K562 (cell line): ENCODE results near the gene DENND1A. TPM values are rescaled to one million over a fixed set of nuclear protein-coding genes. Genes with fewer than 3 reads are reported as not detected.
A peak's percentile ranks its signal among the peaks of the same experiment; 100 is the strongest.

Source experiments
- ATAC-seq: fragments of 200-7000 bp; cut with Tn5 transposase; 3 replicates; pipeline ENCODE4 v1.9.1; 2020; ENCODE audit warnings: moderate library complexity
- BruUV-seq: library from RNA; stranded (reverse); fragments of 400-500 nt; replicated peaks from 2 replicates; lab custom pipeline; 2021; lab: Mats Ljungman, UMichigan
- CTCF ChIA-PET: fragments of 300-600 bp; formaldehyde crosslinking; extraction: SDS; loops from one replicate; lab custom pipeline; 2021; ENCODE audit warnings: low intra/inter-chr PET ratio; lab: Yijun Ruan, JAX
- POLR2A ChIA-PET: fragments of 300-600, 350-650 bp; sonication (Branson Sonifier 250); formaldehyde crosslinking; extraction: SDS; loops from one replicate; lab custom pipeline; 2021; ENCODE audit warnings: antibody characterized with exemption, inconsistent platforms; lab: Yijun Ruan, JAX
- DNase-seq, 4 experiments: peaks; one replicate each; pipeline versions ENCODE4 v3.0.0 to v3.0.0-alpha.2; 2011 to 2018; ENCODE audit warnings: low spot score in 3 of 4, mixed read lengths in 3 of 4; ENCODE audit errors: extremely low read depth in 1 of 4
- FAIRE-seq: peaks from 2 replicates; lab custom pipeline; 2011; peaks lifted over from hg19 to GRCh38; lab: Jason Lieb, UNC
- H2AFZ ChIP-seq: 2 replicates; pipeline ENCODE4 v1.6.0; 2011; ENCODE audit warnings: low read depth, low read length, control low read depth, inconsistent platforms
- H3K27ac ChIP-seq: fragments of 200-600 bp; 3 replicates; pipeline ENCODE4 v1.8.0; 2011; ENCODE audit warnings: low read depth, mild to moderate bottlenecking, control low read depth, inconsistent platforms, low read length, moderate library complexity, mixed read lengths; ENCODE audit errors: extremely low read depth
- H3K27me3 ChIP-seq, 2 experiments: fragments of 300-600 bp in 1 of 2; 2 replicates in 1 of 2; 3 replicates in 1 of 2; pipeline versions ENCODE4 v1.6.0 to v1.8.0; 2011; ENCODE audit warnings: inconsistent platforms in 2 of 2, low read length in 2 of 2, mild to moderate bottlenecking in 1 of 2, mixed read lengths in 1 of 2, moderate library complexity in 1 of 2; ENCODE audit not compliant: control insufficient read depth in 2 of 2, insufficient read depth in 2 of 2
- H3K36me3 ChIP-seq: fragments of 300-600 bp; 3 replicates; pipeline ENCODE4 v1.8.0; 2011; ENCODE audit warnings: mild to moderate bottlenecking, low read length, inconsistent platforms; ENCODE audit not compliant: control insufficient read depth, insufficient read depth
- H3K4me1 ChIP-seq, 2 experiments: fragments of 200-600 bp in 1 of 2; replicated peaks in 1 of 2; 2 replicates in 1 of 2; 3 replicates in 1 of 2; pipeline versions ENCODE4 v1.5.1 to v1.8.0; 2011; ENCODE audit warnings: inconsistent platforms in 2 of 2, low read length in 2 of 2, mild to moderate bottlenecking in 1 of 2, mixed read lengths in 1 of 2, moderate library complexity in 1 of 2; ENCODE audit not compliant: control insufficient read depth in 2 of 2, insufficient read depth in 2 of 2
- H3K4me2 ChIP-seq: 2 replicates; pipeline ENCODE4 v1.6.1; 2011; ENCODE audit warnings: low read length, control low read depth, inconsistent platforms, mixed read lengths; ENCODE audit not compliant: insufficient read depth
- H3K4me3 ChIP-seq: fragments of 200-600 bp; sonication (generic), shearing (Covaris generic); 2 replicates; pipeline ENCODE4 v1.5.1; 2016; ENCODE audit warnings: control low read depth, inconsistent platforms
- H3K79me2 ChIP-seq: fragments of 200-600 bp; 3 replicates; pipeline ENCODE4 v1.8.0; 2011; ENCODE audit warnings: low read length, inconsistent platforms; ENCODE audit not compliant: control insufficient read depth, insufficient read depth
- H3K9ac ChIP-seq, 2 experiments: 2 replicates each; pipeline versions ENCODE4 v1.6.0 to v1.6.1; 2011; ENCODE audit warnings: low read depth in 2 of 2, low read length in 2 of 2, control low read depth in 1 of 2, inconsistent platforms in 1 of 2, mild to moderate bottlenecking in 1 of 2, mixed read lengths in 1 of 2; ENCODE audit not compliant: insufficient read depth in 1 of 2
- H3K9me1 ChIP-seq: one replicate; pipeline ENCODE4 v1.6.0; 2011; ENCODE audit warnings: inconsistent platforms, mild to moderate bottlenecking, low read length, moderate library complexity; ENCODE audit not compliant: control insufficient read depth, insufficient read depth
- H3K9me3 ChIP-seq: replicated peaks from 2 replicates; pipeline ENCODE4 v1.5.1; 2011; ENCODE audit warnings: low read depth, low read length, inconsistent platforms; ENCODE audit not compliant: control insufficient read depth, insufficient read depth
- H4K20me1 ChIP-seq: replicated peaks from 2 replicates; pipeline ENCODE4 v1.6.1; 2011; ENCODE audit warnings: low read length, inconsistent platforms, mixed read lengths; ENCODE audit not compliant: control insufficient read depth, insufficient read depth
- CBX5 ChIP-seq: IDR thresholded peaks from 2 replicates; pipeline ENCODE4 v1.6.1; 2014; ENCODE audit warnings: low read depth, borderline replicate concordance
- DLX4 ChIP-seq: fragments of 250-450 bp; sonication (Bioruptor Pico); IDR thresholded peaks from 2 replicates; pipeline ENCODE4 v1.6.1; 2021; ENCODE audit warnings: mild to moderate bottlenecking
- ESRRA ChIP-seq: fragments of 450-650 bp; IDR thresholded peaks from 2 replicates; pipeline ENCODE4 v1.6.1; 2014; ENCODE audit warnings: low read depth, mild to moderate bottlenecking, moderate library complexity, borderline replicate concordance
- FOXJ2 ChIP-seq: fragments of 200-800 bp; sonication (Bioruptor generic); IDR thresholded peaks from 2 replicates; pipeline ENCODE4 v1.6.1; 2016; ENCODE audit warnings: missing genetic modification characterization, missing compliant biosample characterization
- HNRNPH1 ChIP-seq: fragments of 200-400 bp; formaldehyde crosslinking; optimal IDR thresholded peaks from 2 replicates; pipeline ENCODE3; 2017; ENCODE audit warnings: low read depth, mild to moderate bottlenecking, low read length, moderate library complexity
- PCBP1 ChIP-seq: fragments of 200-400 bp; formaldehyde crosslinking; IDR thresholded peaks from 2 replicates; pipeline ENCODE4 v1.6.1; 2018; ENCODE audit warnings: mild to moderate bottlenecking, low read depth, low read length; ENCODE audit not compliant: poor library complexity, severe bottlenecking
- POLR2G ChIP-seq: fragments of 200-400 bp; formaldehyde crosslinking; IDR thresholded peaks from 2 replicates; pipeline ENCODE4 v1.6.1; 2017; ENCODE audit warnings: low read depth, mild to moderate bottlenecking, antibody characterized with exemption, low read length, moderate library complexity
- POLR3A ChIP-seq: IDR thresholded peaks from 2 replicates; pipeline ENCODE4 v1.6.1; 2011; ENCODE audit warnings: borderline replicate concordance, mild to moderate bottlenecking, moderate library complexity; ENCODE audit not compliant: insufficient read length, insufficient read depth; ENCODE audit errors: extremely low read depth
- PRDM10 ChIP-seq: fragments of 450-650 bp; IDR thresholded peaks from 2 replicates; pipeline ENCODE4 v1.6.1; 2018; ENCODE audit not compliant: partially characterized antibody
- SNAPC5 ChIP-seq: fragments of 250-450 bp; sonication (Bioruptor Pico); IDR thresholded peaks from 2 replicates; pipeline ENCODE4 v1.8.0; 2021; ENCODE audit warnings: moderate library complexity, mild to moderate bottlenecking, inconsistent platforms
- SOX6 ChIP-seq: fragments of 450-650 bp; IDR thresholded peaks from 2 replicates; pipeline ENCODE4 v1.6.1; 2014; ENCODE audit warnings: mild to moderate bottlenecking
- TBP ChIP-seq: optimal IDR thresholded peaks from 2 replicates; pipeline ENCODE3; 2011; ENCODE audit warnings: low read depth, low read length, improper control_type of control experiment
- YBX1 ChIP-seq: fragments of 450-650 bp; IDR thresholded peaks from 2 replicates; pipeline ENCODE4 v1.7.1; 2016; ENCODE audit warnings: mild to moderate bottlenecking
- ZNF395 ChIP-seq: fragments of 200-800 bp; sonication (Bioruptor generic); IDR thresholded peaks from 2 replicates; pipeline ENCODE4 v1.6.1; 2017; ENCODE audit warnings: missing genetic modification characterization, missing compliant biosample characterization
- ZNF717 ChIP-seq: fragments of 250-450 bp; sonication (Bioruptor Pico); IDR thresholded peaks from 2 replicates; pipeline ENCODE4 v1.5.0; 2021
- WGBS: fragments of 100-300 bp; shearing (Covaris generic); methylation state at CpG from one replicate; pipeline ENCODE4 v1.1.6; 2016; ENCODE audit warnings: low coverage, mixed read lengths; ENCODE audit not compliant: insufficient coverage; ENCODE audit errors: missing lambda C conversion rate; 5-methylcytosine and 5-hydroxymethylcytosine counted together
- in situ Hi-C: fragments of 300-500 bp; cut with MboI; formaldehyde crosslinking; loops from 4 replicates; pipeline ENCODE4 v1.15.0; 2018; ENCODE audit warnings: inconsistent platforms, mixed read lengths
- intact Hi-C: fragments of 100-400 bp; cut with micrococcal nuclease; formaldehyde crosslinking; loops from 2 replicates; pipeline ENCODE4 v1.14.2; 2022
- polyA plus RNA-seq, 8 experiments: library from polyadenylated mRNA; depleted of rRNA in 4 of 8; stranded (reverse) in 5 of 8; unstranded in 3 of 8; fragments of >200 nt; fragmentation: Nextera tagmentation in 2 of 8; fragmentation: Illumina TruSeq in 1 of 8; extraction: Ambion mirVana in 2 of 8; extraction: Trizol in 1 of 8; gene quantifications; 2 replicates each; pipeline versions ENCODE4 v1.2.1 to v1.2.3, GENCODE V29; 2011 to 2014; ENCODE audit warnings: inconsistent platforms in 1 of 8, missing spikeins in 1 of 8
- total RNA-seq, 7 experiments: library from RNA; depleted of rRNA in 6 of 7; stranded (reverse); fragments of >200 nt in 6 of 7; fragmentation: Illumina TruSeq in 2 of 7; extraction: Trizol in 2 of 7; gene quantifications; 2 replicates each; pipeline versions ENCODE4 v1.2.1 to v1.2.3, GENCODE V29; 2011 to 2021; ENCODE audit warnings: low replicate concordance in 1 of 7

The DENND1A gene
- total and polyA plus RNA-seq, 9 of the 15 experiments (the other 6 are each of a cell fraction or from before 2014, with no cell fraction given) = 7.6 to 29.5 (median 15.7) TPM

GRCh38 chr9:123370526-123371227 is 559.2 kb downstream of the DENND1A start (continued):
- 0 out of 2 replicates have a peak, but pooled peaks have one; percentile 13 for TF ChIP-seq POLR2G
- no peak for TF ChIP-seq FOXJ2
- no peak for TF ChIP-seq SOX6
- TF ChIP-seq, all 486 proteins: peak for 6

GRCh38 chr9:123370108-123370507 is 559.8 kb downstream of the DENND1A start:
- Histone ChIP-seq H3K4me1 (peaks cover 8 to 64% of the 10 kb centered on the region in 2 experiments; a peak in 4 of 5 replicates), H3K27me3 (no peaks in the 10 kb centered on the region), H2AFZ (no peak overlapping the region), H3K9me1 (no peaks in the 10 kb centered on the region), H3K4me3 (no peak overlapping the region), H4K20me1 (no peaks in the 10 kb centered on the region; the same call in 1 of the 2 replicates), H3K4me2 (no peak overlapping the region), H3K36me3 (no peaks in the 10 kb centered on the region), H3K27ac (no peak overlapping the region), H3K9me3 (no peaks in the 10 kb centered on the region), H3K79me2 (no peaks in the 10 kb centered on the region), H3K9ac (no peak overlapping the region)
- 65% methylated on average over 13 of the region's 13 CpGs for WGBS
- ATAC-seq (no peak), DNase-seq (no peak), FAIRE-seq (no peak)
- intact Hi-C loops = no loop called here
- BruUV-seq = no TSS peak
- POLR2A ChIA-PET = interaction anchor here (0.6 to 2.2 kb wide), 2 partner anchors 10 to 287 kb away, joined by 3 to 5 read pairs; no protein-coding TSS in a partner anchor
- in situ Hi-C loops = no loop called here
- CTCF ChIA-PET = no interaction called here
- TF ChIP-seq ZNF717 (CRISPR knock-in tag) (no peak), ZNF395 (no peak), SNAPC5 (no peak), HNRNPH1 (no peak), DLX4 (CRISPR knock-in tag) (no peak), YBX1 (no peak), PCBP1 (no peak), TBP (no peak), POLR3A (no peak), PRDM10 (no peak), CBX5 (no peak), ESRRA (no peak)
